HG03103 (cell line): ENCODE results near the gene AREG.

Source experiments
- ATAC-seq: cut with Tn5 transposase; IDR thresholded peaks from one replicate; pipeline ENCODE4 v1.9.1; 2021; ENCODE audit warnings: low read depth; ENCODE audit not compliant: unreplicated experiment

The AREG gene

GRCh38 chr4:74501579-74501978 lies 56.6 kb downstream of the AREG start:
- no peak for ATAC-seq

- no peak for ATAC-seq
Observed at GRCh38 chr4:74503580-74503979, 58.6 kb downstream of the AREG start.

GRCh38 chr4:74504212-74504611 lies 59.3 kb downstream of the AREG start:
- ATAC-seq, result no peak
